Thymus (tissue), 11 donors: ENCODE measurements around the gene SLC2A11. TPM values are rescaled to one million over a fixed set of nuclear protein-coding genes. Genes with fewer than 3 reads are reported as not detected.
A peak's percentile ranks its signal among the peaks of the same experiment; 100 is the strongest.

Source experiments
- DNase-seq, 9 donors: peaks; one replicate each; pipeline ENCODE4 v3.0.0-alpha.2; 2013; ENCODE audit warnings: low spot score in 9 of 9, low read depth in 6 of 9, missing footprints in 1 of 9
- H3K27ac ChIP-seq, 2 donors: one replicate each; pipeline ENCODE4 v1.5.1; 2013; ENCODE audit warnings: control low read depth in 1 of 2, low read depth in 1 of 2, low read length in 1 of 2, mild to moderate bottlenecking in 1 of 2, moderate library complexity in 1 of 2
- H3K27me3 ChIP-seq, 2 donors: one replicate each; pipeline ENCODE4 v1.5.1; 2013; ENCODE audit warnings: low read length in 1 of 2; ENCODE audit not compliant: control insufficient read depth in 2 of 2, insufficient read depth in 1 of 2
- H3K36me3 ChIP-seq, 2 donors: one replicate each; pipeline ENCODE4 v1.5.1; 2013; ENCODE audit warnings: low read length in 1 of 2, mild to moderate bottlenecking in 1 of 2, moderate library complexity in 1 of 2; ENCODE audit not compliant: control insufficient read depth in 2 of 2, insufficient read depth in 2 of 2
- H3K4me1 ChIP-seq, 2 donors: one replicate each; pipeline ENCODE4 v1.5.1; 2013; ENCODE audit warnings: low read length in 2 of 2; ENCODE audit not compliant: control insufficient read depth in 2 of 2, insufficient read depth in 2 of 2
- H3K4me3 ChIP-seq, 2 donors: one replicate each; pipeline ENCODE4 v1.5.1; 2013; ENCODE audit warnings: low read length in 2 of 2, control low read depth in 1 of 2, mild to moderate bottlenecking in 1 of 2
- H3K9me3 ChIP-seq, 2 donors: one replicate each; pipeline ENCODE4 v1.5.1; 2013; ENCODE audit warnings: low read length in 1 of 2, mild to moderate bottlenecking in 1 of 2; ENCODE audit not compliant: control insufficient read depth in 2 of 2, insufficient read depth in 1 of 2
- WGBS: extraction: QIAGEN DNeasy Blood & Tissue Kit; methylation state at CpG from one replicate; pipeline ENCODE4 v1.1.7; 2013; 5-methylcytosine and 5-hydroxymethylcytosine counted together
- polyA plus RNA-seq: library from polyadenylated mRNA; stranded (reverse); fragments of 200-250 nt; gene quantifications from one replicate; pipeline ENCODE4 v1.2.3, GENCODE V29; 2013
- total RNA-seq: library from RNA; stranded (reverse); fragments of 120-200 nt; gene quantifications from one replicate; pipeline ENCODE4 v1.2.4, GENCODE V29; 2013
- donor health status: healthy.

Gene SLC2A11
- total and polyA plus RNA-seq, 2 donors, result 4.3 to 8.8 TPM

- H3K27me3 ChIP-seq, result no peaks in the 10 kb centered on the region
- 94% methylated on average over 11 of the region's 11 CpGs for WGBS
- H3K27ac ChIP-seq, result no peak overlapping the region
- no peak for DNase-seq
- H3K4me3 ChIP-seq, result no peak overlapping the region
- peaks cover 4 to 27% of the 10 kb centered on the region in 2 donors for H3K4me1 ChIP-seq
- no peaks in the 10 kb centered on the region for H3K36me3 ChIP-seq
- H3K9me3 ChIP-seq, result no peaks in the 10 kb centered on the region
Measured at GRCh38 chr22:23908587-23909205, 51.0 kb downstream of the SLC2A11 start.

- no peaks in the 10 kb centered on the region for H3K36me3 ChIP-seq
- no peaks in the 10 kb centered on the region for H3K27me3 ChIP-seq
- no peak for DNase-seq
- peaks cover 4 to 29% of the 10 kb centered on the region in 2 donors for H3K4me1 ChIP-seq
- no peaks in the 10 kb centered on the region for H3K9me3 ChIP-seq
- no peak overlapping the region for H3K27ac ChIP-seq
- no peak overlapping the region for H3K4me3 ChIP-seq
- WGBS, result 78% methylated on average over 6 of the region's 6 CpGs
Measured at GRCh38 chr22:23909296-23909898, 51.7 kb downstream of the SLC2A11 start.

GRCh38 chr22:23910496-23911190 is 53.0 kb downstream of the SLC2A11 start:
- 94% methylated on average over 3 of the region's 3 CpGs for WGBS
- Histone ChIP-seq H3K4me3 (no peak overlapping the region), H3K27me3 (no peaks in the 10 kb centered on the region), H3K4me1 (peaks cover 4 to 24% of the 10 kb centered on the region in 2 donors), H3K36me3 (no peaks in the 10 kb centered on the region), H3K27ac (no peak overlapping the region), H3K9me3 (no peaks in the 10 kb centered on the region)
- DNase-seq, result no peak

DNA sequence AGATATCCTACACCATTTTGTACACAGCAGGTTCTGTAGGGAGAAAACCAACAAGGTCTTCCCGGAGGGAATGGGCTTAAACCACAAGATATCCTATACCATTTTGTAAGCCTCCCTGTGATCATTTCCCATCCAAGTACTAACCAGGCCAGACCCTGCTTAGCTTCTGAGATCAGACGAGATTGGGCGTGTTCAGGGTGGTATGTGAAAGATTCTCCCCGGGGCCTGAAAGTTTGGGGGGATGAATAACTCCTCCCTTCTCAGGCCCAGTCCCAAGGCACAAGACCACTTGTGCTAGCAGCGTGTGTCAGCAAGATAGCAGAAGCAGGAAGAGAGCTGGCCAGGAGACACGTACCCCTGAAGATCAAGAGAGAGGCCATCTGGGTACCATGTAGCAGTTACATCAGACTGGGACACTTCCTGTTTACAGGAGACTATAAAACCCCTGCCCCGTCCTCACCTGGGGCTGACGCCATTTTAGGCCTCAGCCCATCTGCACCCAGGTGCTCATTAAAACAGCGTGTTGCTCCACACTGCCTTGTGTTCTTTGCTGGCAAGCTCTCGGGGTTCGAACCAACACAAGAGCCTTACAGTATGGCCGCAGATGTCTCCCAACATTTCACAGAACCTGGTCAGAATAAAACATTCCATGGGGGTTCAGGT is 53.8 kb downstream of the SLC2A11 start:
- no peaks in the 10 kb centered on the region for H3K36me3 ChIP-seq
- no peak overlapping the region for H3K27ac ChIP-seq
- no peaks in the 10 kb centered on the region for H3K27me3 ChIP-seq
- DNase-seq, result no peak
- no peaks in the 10 kb centered on the region for H3K9me3 ChIP-seq
- 96% methylated on average over 12 of the region's 12 CpGs for WGBS
- H3K4me1 ChIP-seq, result peaks cover 4 to 24% of the 10 kb centered on the region in 2 donors
- no peak overlapping the region for H3K4me3 ChIP-seq

- Histone ChIP-seq H3K4me1 (peaks cover 4 to 24% of the 10 kb centered on the region in 2 donors), H3K9me3 (no peaks in the 10 kb centered on the region), H3K4me3 (no peak overlapping the region), H3K27me3 (no peaks in the 10 kb centered on the region), H3K36me3 (no peaks in the 10 kb centered on the region), H3K27ac (no peak overlapping the region)
- no peak for DNase-seq
- WGBS, result 92% methylated on average over 9 of the region's 9 CpGs
Measured at GRCh38 chr22:23912293-23912903, 54.7 kb downstream of the SLC2A11 start.

DNA sequence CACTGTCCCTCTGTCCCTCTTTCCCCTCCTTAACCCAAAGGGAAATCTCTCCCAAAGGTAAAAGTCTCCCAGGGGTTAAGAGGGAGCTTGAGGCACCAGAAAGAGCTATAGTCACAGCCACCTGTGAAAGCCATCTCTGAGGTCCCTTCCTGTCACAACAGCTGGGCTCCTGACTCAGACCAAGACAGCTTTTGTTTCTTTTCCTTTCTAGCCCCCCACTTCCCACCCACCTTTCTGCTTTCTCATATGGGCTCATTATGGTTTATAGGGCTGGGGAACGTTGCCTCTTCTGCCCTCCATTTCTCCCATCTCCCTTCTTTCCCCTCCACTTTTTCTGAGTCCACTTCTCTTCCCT is 55.6 kb downstream of the SLC2A11 start:
- Histone ChIP-seq H3K4me3 (peak overlapping the region; percentile 72 to 84), H3K4me1 (peaks cover 4 to 24% of the 10 kb centered on the region in 2 donors), H3K27ac (peak overlapping the region; percentile 89 to 98), H3K27me3 (no peaks in the 10 kb centered on the region), H3K9me3 (no peaks in the 10 kb centered on the region), H3K36me3 (peaks cover 0 to 2% of the 10 kb centered on the region in 2 donors)
- peak in 4 of 9 donors; percentile 4 to 45 (median 13) for DNase-seq
- 0% methylated on average over 1 of the region's 1 CpG for WGBS

DNA sequence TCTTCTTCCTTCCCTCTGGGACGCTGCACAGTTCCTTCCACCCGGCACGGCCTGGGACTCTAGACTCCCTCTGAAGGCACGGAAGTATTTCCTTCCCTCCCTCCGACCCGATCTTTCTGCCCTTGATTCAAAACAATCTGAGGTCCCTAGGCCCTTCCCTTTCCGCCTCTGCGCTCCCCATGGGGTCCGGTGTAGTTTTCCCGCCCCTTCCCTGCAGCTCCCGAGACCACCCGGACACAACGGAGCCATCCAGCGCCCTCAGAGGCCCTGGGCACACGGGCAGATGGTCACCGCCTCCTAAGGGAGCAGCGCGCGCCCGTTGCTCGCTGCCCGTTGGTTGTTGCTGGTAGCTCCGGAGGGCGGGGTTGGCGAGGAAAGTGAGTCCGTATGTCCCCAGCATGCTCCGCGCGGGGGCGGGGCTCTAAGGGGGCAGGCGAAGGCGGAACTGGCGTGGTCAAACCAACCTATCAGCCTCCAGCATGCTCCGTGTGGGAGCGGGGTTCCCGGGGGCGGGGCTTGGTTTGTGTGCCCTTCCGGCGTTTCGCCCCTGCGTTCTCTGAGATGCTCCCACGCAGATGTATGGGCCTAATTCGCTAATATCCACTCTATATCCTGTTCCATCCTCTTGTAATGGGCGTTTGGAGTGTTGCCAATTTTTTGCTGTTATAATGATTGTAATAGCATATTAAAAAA is 56.1 kb downstream of the SLC2A11 start:
- peak; percentile 92 to 99 (median 97) for DNase-seq
- Histone ChIP-seq H3K4me3 (peak overlapping the region; percentile 72 to 84), H3K27me3 (no peaks in the 10 kb centered on the region), H3K36me3 (peaks cover 0 to 2% of the 10 kb centered on the region in 2 donors), H3K27ac (peak overlapping the region; percentile 89 to 98), H3K4me1 (peaks cover 4 to 19% of the 10 kb centered on the region in 2 donors), H3K9me3 (no peaks in the 10 kb centered on the region)
- WGBS, result under 1% methylated on average over 44 of the region's 44 CpGs

GRCh38 chr22:23915290-23915689 is 57.6 kb downstream of the SLC2A11 start:
- no peak for DNase-seq
- H3K4me3 ChIP-seq, result no peak overlapping the region
- no peaks in the 10 kb centered on the region for H3K27me3 ChIP-seq
- no peak overlapping the region for H3K27ac ChIP-seq
- no peaks in the 10 kb centered on the region for H3K9me3 ChIP-seq
- WGBS, result 97% methylated on average over 3 of the region's 3 CpGs
- H3K36me3 ChIP-seq, result peaks cover 0 to 2% of the 10 kb centered on the region in 2 donors
- H3K4me1 ChIP-seq, result peaks cover 4 to 9% of the 10 kb centered on the region in 2 donors
